GM19351 (cell line): ENCODE measurements around the gene SLC4A4.

ENCODE experiments used
- ATAC-seq: cut with Tn5 transposase; IDR thresholded peaks from one replicate; pipeline ENCODE4 v1.9.1; 2021; ENCODE audit warnings: mild to moderate bottlenecking, moderate library complexity; ENCODE audit not compliant: unreplicated experiment

Gene SLC4A4

DNA sequence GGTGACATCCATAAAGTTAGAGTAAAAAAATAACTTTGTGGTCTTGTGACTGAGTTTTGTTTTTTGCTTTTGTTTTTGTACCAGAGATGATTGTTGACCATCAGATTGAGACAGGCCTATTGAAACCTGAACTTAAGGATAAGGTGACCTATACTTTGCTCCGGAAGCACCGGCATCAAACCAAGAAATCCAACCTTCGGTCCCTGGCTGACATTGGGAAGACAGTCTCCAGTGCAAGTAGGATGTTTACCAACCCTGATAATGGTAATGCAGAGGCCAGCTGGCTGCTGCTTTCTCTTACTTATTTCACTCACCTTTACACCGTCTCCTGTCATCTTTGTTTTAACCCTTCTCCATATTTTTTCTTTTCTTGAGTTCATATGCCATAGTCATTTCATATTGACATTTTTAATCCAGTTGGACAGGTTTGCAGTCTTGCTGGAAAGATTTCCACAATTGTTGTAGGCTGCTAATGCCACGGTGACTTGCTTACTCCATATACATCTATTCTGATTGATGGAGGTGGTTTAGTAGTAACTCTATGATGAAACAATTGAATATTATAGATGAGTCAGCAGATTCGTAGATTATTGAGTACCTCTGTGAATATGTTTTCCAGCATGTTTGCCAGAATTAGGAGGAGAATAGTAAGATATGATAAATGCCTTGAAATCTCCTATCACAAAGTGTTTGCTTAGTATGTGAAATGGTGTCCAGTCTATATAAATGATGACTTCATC is 18.3 kb downstream of the SLC4A4 start:
- ATAC-seq = no peak

DNA sequence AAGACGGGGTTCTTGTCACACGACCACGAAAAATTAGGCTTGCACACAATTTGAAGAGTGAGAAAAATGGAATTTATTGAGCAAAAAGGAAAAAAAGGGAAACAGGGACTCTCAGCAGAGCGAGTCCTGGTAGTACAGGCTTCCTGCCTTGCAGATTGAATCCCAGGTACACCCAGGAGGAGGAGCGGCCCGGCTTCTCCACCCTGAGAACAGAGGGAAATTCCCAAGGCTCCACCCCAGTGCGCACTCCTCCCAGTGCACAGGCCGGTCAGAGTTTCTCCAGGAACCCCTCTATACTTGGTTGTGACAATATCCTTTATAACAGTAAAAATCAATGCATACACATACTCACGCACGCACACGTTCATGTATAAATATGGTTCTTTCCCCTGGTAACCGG is 22.0 kb downstream of the SLC4A4 start:
- no peak for ATAC-seq

DNA sequence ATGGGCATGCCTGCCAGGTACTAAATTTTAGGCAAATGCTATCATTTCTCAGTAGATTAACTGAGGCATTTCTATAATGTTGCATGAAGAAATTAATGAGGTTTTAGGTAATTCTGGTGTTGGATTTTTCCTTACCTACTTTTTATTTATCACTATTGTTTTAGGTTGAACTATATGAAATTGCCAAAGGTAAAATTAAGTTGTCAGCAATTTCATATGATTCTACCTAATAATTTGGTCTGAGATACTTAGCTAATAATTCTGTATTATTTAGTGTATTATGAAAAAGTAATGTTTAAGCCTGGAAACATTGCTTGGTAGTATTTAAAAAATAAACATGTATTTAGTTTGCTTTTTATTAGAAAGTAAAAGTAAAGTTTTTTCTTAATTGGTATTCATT is 22.7 kb downstream of the SLC4A4 start:
- ATAC-seq = no peak

DNA sequence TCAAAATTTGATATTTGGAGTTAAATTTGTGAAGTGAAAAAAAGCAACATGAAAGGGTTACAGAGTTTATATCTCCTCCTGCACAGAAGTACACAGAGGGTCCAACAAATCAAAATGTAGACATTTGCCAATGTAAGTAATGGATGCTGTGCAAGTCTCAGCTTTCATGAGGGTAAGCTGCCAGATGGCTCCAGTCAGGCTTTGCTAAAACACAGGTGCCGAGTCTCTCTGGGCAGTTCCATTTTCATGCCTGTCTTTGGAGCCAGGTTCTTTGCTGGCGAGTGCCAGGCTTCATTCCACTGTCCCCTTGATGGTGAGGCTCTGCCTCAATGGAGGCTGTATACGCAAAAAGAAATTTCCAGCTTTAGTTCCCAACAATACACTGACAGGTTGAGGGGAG is 27.9 kb downstream of the SLC4A4 start:
- no peak for ATAC-seq

DNA sequence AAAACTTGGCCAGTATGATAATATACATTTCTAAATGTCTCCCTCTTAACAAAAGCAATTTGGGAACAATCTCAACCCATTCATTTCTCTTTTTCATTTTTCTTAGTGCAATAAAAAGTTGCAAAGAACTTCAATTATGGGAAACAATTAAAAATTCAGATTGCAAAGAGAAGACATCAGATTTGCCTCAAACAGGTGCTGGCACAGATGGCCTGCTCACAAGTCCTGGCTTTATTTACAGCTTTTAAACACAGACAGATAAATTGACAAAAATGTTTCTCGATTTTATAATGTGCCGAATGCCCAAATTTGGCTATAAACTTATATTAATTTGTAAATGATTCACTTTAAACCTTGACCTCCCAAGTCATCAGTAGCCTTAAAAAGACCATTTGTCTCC is 28.7 kb downstream of the SLC4A4 start:
- no peak for ATAC-seq

DNA sequence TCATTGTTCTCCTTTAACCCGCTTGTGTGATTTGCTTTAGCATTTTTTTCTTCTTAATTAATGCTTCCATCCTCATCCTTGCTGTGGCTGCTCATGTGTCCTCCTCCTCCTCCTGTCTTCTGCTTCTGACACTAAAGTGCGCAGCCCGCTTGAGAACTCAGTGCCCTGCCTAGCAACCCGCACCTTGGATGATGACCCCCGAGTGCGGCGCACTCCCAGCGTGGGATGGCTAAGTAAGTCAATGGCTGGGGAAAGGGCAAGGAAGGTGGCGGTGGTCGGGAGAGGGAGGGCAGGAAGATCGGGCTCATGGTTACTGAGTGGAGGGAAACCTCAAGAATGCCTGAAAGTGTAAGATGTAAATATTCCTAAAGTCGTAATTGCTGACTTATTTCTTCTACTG is 30.1 kb downstream of the SLC4A4 start:
- ATAC-seq = no peak

DNA sequence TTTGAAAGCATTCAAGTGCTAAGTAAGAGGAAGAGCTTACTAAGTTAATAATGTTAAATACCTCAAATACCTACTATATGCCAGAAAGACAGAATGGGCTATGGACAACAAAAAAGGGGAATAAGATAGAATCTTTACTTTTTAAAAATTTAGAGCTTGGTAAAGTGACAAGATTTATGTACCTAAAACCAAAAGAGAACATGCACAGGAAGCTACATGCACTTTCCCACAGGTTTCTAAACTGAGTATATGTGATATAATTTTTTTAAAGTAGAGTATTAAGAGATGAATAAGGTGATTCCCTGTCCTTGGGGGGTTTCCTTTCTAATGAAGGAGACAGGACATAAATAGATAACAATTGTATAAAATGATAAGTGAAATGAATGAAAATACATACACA is 30.7 kb downstream of the SLC4A4 start:
- no peak for ATAC-seq

DNA sequence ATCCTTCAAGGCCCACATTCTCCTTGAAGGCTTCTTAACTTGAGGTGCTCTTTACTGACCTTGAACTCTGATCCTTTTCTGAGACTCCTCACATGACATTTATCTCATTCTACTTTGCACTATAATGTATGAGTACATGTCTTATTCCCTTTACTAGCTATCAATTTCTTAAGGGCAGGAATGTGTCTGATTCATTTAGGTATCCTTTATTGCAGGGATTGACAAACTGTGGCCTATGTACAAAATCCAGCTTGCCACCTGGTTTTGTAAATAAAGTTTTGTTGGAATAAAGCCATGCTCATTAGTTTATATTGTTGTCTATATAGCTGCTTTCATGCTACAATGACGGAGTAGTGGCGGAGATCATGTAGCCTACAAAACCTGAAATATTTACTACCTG is 36.7 kb downstream of the SLC4A4 start:
- ATAC-seq = no peak

DNA sequence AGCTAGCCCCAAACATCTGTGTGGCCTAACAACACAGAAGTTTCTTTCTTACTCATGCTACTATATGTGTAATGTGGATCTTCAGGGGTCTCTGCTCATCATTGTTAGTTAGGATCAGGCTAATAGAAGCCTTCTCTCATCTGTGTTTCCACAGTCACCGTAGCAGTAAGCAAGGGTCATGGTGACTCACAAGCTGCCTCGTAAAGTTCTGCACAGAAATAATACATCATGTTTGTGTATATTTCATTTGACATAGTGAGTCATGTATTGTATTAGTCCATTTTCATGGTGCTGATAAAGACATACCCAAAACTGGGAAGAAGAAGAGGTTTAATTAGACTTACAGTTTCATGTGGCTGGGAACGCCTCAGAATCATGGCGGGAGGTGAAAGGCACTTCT is 38.7 kb downstream of the SLC4A4 start:
- ATAC-seq = no peak

DNA sequence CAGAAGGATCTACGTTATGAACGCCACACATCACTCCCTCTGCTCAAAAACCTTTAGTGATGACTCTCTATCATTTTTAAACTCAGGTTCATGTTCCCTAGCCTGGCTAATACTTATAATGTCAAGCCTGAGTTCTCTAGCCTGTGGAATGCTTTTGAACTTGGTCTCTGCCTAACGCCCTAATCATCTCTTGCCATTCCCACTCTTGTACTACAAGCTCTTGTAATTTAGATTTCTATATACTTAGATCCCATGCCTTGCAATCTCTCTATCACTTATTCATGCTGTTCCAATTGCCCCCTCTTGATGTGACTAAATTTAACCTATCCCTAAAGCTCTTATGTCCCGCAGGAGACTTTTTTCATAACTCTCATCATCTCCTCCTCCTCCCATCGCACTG is 40.3 kb downstream of the SLC4A4 start:
- ATAC-seq = no peak

DNA sequence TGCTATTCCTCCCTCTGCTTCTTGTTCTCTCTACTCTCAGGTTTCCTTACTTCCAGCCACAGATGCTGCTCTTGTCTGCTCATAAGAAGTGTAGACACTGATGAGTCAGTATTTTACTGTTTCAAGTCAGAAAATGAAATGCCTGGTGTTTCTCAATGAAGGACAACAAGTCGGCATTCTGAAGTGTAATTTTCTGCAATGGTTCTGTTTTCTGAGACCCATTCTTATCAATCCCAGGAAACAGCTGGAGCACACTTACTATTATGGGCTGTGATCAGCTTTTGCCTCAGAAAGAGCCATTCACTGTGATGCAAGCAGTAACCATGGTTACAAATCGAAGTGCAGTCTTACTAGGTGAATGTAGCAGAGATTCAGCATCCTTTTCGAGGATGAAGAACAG is 42.0 kb downstream of the SLC4A4 start:
- no peak for ATAC-seq

DNA sequence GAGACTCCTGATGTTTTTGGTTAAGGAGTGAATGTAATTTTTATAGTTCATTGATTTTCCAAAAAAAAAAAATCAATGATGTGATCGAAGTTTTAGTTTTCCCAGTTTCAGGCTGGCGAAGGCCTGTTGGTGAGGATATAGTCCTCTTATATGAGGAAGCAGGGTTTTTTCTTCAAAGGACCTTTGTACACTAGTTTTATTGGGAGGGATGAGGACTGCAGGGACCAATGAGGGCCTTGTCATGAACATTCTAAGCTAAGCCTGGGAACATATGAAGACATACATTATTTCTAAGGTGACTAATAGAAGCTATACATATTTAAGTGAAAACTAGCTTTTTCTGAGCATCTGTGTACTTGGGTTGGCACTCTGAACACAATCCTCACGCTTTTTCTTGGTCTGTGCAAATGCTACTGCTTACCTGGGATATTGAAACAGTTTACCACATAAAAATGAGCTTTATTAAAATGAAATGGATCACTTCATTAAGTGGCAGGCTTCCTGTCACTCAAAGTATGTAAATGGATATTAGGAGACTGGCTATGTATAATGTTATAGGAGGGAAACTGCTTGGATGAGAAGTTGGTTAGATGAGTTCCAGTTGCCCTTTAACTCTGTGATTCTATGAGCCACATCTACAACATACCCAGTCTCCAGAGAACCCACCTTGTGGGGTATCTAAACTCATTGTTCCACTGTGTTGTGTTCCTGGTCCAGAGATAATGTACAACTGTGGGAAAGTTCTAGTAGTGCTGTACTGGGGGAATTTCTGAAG is 43.5 kb downstream of the SLC4A4 start:
- ATAC-seq = no peak

DNA sequence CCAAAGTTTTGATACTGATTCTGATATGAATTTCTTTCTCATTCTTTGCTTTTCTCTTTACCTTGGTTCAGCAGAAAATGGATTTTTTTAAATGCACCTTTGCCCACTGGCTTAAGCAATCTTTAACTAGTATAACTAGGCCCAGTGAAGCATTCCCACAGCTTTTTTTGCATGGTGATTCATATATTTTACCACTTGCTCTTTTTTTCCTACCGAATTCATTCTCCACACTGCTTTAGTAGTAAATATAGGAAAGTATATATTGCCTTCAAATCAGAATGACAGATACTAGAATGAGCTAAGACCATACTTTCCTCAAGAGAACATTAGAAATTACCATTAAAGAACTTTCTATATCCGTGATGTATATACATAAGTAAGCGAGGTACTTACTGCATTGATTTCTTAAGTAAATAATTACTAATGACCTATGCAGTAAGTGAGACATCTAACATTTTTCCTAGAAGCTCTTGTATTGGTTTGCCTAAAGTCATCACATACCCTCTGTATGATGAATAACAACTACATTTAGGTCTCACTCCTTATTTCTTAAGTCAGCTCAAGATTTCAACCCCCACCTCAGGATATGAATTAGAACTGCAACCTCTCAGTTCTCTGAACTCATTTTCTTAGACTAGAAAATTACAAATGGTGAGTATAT is 44.2 kb downstream of the SLC4A4 start:
- no peak for ATAC-seq

DNA sequence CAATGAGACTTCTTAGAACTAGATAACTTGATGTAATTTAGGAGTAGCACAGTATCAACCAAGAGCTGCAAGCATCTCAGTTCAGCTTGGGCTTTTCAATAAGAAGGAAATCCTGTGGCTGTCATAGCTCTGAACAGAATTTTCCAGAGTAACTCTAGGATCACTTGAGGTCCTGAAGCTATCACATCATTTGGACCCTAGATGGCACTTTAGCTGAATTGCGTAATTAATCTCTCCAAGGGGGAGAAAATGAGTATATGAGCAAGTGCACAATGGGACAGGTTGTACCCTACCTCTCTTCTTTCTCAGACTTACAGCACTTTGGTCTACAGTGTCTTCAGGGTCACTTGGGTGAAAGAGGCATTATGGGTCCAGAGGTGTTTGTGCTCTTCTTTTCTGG is 45.2 kb downstream of the SLC4A4 start:
- no peak for ATAC-seq

DNA sequence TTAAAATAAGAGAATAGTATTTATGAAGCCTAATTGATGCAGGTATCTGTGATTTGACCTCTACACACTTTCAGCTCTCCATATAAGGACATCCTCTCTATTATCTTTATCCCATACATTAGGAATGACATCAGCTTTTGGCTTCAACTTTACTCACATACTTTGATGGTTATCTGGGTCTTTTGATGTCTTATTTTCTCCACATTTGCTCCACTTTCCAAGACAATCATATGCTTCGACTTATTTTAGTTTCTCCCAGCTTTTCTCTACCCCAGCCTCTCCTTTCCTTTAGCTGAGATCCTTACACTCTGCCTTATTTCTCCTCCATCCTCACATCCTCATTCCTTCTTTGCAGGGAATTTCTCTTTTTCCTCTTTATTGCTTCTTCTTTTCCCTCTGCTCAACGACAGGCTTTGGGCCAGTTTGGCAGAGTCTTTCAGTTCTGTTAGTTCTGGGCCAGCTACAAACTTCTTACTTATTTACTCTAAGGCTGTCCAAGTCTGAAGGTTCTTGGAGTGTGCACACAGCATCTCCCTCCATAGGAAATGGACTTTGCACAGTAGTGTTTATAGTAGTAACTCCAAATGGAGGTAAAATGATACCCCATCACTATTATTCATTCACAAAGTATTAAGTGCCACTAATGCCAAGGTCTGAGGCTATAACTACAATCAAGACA is 50.5 kb downstream of the SLC4A4 start:
- ATAC-seq = no peak

DNA sequence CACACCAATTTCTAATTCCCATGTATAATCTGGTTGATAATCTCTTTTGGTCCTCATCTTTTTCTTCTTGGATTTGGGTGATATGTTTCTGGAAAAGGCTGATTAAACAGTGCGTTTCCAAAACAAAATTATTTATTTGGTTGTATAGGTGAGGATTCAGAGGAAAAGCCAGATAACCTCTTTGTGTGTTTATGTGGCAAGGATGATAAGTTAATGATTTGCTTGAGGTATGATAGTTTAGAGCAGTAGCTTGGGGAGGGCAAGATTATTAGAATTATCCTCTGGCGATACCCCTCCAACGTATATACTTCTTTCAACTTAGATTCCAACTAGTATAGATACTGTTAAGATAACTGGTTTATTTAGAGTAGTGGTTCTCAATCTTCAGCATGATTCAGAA is 53.3 kb downstream of the SLC4A4 start:
- no peak for ATAC-seq

DNA sequence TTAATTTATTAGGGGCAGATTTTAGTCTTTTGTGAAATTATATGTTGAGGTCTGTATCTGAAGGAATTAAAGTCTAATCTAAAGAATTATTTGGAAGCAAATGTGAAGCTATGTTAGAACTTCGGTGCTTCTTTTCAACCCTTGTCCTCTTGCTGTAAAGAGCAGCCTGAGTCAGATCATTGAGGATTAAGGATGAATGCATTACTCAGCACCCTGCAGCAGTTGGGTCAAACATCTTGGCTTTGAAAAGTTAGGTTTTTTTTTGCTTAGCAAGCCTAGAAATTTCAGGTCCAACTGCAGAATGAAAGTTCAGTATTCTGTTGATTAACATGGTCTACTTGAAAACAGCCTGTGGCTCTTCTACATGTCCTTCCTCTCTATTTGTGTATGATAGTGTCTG is 57.6 kb downstream of the SLC4A4 start:
- ATAC-seq = no peak

DNA sequence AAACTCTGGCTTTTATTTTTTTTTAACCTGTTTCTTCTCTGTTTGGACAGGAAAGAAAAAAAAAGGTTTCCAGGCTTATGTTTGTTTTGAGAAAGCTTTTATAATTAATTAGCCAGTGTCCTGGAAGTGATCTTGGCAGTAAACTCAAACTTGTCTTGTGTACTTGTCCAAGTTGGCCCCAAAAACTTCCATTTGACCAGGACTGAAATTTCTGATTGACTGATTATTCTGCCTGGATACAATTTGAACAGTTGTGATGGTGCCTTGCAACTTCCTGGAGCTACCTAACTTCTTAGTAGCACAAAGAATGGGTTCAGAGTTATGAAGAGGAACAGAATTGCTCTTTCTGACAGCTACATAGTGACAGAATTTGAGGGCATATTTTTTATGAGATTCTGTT is 62.0 kb downstream of the SLC4A4 start:
- no peak for ATAC-seq

DNA sequence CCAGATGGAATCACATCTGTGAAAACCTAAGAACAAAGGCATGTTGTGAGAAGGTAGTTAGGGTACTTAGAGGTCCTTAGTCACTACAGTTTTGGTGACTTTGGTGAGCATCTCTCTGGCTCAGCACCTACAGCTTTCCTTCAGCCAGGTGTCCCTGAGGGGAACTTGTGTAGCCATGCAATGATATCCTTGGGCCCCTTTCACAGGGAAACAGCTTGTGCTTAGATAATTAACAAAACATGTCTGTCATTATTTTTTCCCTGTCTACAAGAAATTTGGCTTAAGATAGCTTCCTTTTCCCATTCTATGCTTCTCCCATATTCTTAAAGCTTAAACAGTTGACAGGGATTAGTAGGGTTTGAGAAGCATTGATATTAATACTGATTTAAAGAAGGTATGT is 63.8 kb downstream of the SLC4A4 start:
- ATAC-seq = no peak

DNA sequence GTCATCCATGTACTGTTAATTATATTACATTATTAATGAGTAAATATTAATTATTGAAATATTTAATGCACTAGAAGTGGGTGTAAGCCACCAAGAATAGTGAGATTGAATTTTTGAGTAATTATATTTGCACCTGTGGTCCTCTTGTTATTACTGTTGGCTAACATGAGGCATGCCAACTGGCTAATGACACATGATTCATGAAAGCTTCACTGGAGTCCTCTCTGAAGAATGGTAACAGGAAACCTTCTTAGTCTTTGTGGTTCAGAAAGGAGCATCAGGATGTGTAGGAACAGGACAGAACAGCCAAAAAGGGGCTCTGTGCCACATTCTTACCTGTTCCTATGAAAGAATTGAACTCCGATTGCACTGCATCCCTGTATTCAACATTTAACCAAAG is 65.2 kb downstream of the SLC4A4 start:
- ATAC-seq = no peak

DNA sequence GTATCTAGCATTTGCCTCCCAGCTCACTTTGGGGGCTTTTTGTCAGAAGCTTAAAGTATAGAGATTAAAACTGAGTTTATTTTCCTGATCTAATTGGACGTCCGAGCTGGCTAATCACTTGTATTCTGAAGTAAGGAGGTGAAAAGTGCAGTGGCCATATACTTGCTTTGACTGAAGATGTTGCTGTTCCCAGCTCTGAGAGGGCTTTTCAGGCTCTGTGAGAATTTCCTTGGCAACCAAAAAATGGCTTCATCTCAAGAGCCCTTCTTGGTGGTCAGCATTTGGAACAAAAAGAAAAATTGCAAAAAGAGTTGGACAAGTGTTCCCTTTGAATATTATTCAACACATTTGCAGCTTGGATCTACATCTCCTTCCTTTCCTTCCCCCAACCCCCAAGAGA is 67.0 kb downstream of the SLC4A4 start:
- no peak for ATAC-seq
